DMS79 treated with DMSO at 0.1 percent for 48 hours (cell line): ENCODE measurements around the gene ACAD8.
A peak's percentile ranks its signal among the peaks of the same experiment; 100 is the strongest.
"Not testable (repeated sequence)": the region's sequence is repeated elsewhere in the genome, so short reads cannot be mapped to it uniquely, and the experiment has no call there.

Experiments
- DNase-seq: peaks from one replicate; lab custom pipeline; 2025; lab: John Stamatoyannopoulos, UW

ACAD8 gene

GRCh38 chr11:134267461-134267860 lies 14.1 kb downstream of the ACAD8 start:
- no peak for DNase-seq

DNA sequence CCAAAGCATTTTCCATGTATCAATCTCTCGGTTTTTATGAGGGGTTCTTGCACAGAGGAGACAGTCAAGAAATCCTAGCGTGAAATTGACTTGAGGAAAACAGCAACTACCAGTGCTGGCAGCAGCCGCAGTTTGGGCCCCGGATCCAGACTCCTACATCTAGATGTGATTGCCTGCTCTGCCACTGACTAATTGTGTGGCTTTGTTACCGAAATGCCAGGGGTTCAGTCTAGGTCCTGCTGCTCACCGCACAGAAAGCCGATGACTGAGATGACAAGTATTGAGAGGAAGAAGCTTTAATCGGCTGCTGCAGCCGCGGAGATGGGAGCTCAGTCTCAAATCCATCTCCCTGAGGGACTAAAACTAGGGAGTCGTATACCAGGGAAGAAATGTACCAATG lies 14.6 kb downstream of the ACAD8 start:
- no peak for DNase-seq

DNA sequence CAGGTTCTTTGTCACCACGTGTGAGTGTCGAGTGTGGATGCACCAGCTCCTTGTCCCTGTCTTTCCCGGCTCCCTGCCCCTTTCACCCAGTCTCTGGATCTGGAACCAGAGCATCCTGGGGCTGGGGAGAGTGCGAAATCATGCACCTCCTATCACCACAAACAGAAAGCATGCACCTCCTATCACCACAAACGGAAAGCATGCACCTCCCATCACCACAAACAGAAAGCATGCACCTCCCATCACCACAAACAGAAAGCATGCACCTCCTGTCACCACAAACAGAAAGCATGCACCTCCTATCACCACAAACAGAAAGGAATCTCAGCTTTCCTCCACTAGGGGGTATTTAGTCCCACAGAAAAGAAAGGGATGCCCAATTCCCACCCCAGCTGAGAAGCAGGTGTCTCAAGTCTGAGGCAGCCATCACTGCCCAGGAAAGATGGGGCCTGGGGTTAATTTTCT lies 16.9 kb downstream of the ACAD8 start:
- DNase-seq, result peak; percentile 13

GRCh38 chr11:134271978-134272377 lies 18.6 kb downstream of the ACAD8 start:
- DNase-seq, result no peak

DNA sequence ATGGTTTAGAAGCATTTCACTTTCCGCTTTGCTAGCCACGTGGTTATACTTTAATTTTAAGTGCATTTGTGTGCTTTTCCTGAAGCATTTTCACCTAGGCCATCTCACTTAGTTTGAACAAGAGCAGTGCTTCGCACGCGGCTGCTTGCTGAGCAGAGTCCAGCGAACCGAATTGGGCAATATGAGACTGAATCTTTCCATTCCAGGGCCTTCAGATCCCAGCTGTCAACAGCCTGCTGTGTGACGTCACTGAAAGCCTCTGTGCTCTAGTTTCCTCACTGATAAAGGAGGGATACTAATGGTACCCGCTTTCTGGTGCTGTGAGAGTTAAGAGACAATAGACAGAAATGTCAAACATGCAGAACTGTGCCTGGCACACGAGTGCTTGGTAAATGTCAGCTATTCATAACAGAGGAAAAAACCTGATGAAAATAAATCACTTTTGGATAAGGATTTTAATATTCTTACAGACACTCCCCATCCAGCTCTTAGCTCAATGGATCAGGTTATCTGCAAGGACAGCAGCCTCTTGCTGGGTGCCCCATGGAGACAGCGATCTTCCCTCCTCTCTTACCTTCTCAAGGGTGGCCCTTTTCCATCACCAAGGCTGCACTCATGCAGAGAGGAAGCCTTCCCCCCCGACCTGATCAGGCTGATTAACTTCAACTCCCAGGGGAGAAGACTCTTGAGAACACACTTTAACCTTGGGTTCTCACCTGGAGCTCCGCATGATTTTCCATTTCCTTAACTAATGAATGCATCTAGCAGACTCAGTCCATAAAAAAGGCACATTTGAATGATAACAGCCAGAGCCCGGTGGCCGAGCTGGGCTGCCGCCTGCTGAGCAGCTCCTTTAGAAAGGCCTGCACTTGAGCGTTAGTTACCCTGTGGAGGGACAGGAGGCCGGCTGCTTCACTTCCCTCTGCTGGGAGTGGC lies 19.3 kb downstream of the ACAD8 start:
- peak; percentile 81 for DNase-seq

- DNase-seq, result no peak
Measured at GRCh38 chr11:134273317-134273712, 19.9 kb downstream of the ACAD8 start.

GRCh38 chr11:134275188-134275533 lies 21.8 kb downstream of the ACAD8 start:
- DNase-seq, result no peak

DNA sequence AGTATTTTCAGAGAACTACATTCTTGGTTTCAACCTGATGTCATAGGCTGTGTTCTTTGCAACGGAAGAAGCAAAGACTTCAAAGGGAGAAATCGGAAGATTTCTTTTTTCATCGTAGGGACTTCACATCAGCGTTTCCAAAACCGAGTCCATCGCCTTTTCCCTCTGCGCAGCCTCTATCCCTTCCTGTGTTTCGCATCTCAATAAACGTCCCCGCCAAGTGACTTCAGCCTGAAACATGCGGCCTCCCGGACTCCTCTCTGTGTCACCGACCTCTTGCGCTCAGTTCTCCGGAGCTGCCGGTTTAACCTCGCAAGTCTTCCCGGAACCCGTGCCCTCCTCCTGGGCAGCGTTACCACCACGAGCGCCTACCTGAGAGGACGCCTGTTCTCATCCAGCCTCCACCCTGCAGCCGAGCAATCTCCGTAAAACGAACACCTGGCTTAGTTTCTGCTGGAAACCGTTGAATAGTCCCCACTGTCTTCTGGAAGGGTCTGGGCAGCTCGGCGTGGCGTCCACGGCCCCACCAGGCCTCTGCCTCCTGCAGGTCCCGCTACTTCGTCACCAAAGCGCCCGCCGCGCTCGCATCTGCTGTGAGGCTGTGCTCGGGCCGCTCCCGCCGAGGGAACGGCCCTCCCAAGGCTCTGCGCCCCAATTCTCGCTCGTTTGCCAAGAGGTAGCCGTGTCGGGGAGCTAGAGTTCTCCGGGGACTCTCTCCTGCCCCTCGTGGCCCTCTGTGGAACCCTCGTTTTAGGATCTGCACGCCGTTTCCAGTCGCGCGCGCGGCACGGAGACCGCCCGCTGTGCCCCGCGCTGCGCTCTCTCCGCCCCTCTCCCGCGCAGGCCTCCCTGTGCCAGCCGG lies 22.4 kb downstream of the ACAD8 start, which contains the start of gene GLB1L3:
Gene GLB1L3, plus strand, starts transcription at position 846 of the 862 bp plus-strand sequence. CDS start 362 bp downstream, outside the sequence.
- peak; percentile 69 for DNase-seq

DNA sequence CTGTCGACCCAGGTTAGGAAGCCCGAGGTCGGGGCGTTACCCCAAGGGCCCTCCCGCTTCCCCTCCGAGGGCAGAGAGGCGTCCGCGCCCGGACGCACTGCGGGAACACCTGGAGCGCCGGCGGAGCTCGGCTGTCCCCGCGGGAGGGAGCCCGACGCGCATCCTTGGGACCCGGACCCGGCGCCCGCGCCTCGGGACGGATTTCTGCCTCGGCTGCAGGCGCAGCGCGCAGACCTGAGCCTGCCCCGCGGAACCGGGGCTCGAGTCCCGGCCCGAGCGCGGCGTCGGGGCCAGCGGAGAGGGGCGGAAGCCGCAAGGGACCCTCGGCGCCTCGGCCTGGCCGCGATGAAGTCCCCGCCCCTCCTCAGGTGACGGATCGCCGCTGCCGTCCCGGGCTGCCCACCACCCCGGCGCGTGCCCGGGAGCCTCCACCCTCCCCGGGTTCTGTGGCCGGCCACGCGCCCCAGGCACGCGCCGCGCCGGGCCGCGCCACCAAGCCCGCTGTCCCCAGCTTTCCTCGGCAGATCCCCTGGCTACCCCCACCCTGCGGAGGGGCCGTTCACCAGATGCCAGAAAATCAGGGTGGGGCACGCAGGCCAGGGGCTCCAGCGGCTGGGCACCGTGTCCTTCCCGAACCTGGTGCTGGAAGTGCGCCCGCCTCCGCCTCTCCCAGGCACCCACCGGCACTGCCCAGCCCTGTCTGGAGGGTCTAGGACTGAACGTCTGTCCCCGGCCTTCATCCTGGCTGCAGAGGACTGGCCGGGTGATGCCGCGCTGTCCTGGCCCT lies 23.2 kb downstream of the ACAD8 start:
- DNase-seq, result peak; percentile 48

DNA sequence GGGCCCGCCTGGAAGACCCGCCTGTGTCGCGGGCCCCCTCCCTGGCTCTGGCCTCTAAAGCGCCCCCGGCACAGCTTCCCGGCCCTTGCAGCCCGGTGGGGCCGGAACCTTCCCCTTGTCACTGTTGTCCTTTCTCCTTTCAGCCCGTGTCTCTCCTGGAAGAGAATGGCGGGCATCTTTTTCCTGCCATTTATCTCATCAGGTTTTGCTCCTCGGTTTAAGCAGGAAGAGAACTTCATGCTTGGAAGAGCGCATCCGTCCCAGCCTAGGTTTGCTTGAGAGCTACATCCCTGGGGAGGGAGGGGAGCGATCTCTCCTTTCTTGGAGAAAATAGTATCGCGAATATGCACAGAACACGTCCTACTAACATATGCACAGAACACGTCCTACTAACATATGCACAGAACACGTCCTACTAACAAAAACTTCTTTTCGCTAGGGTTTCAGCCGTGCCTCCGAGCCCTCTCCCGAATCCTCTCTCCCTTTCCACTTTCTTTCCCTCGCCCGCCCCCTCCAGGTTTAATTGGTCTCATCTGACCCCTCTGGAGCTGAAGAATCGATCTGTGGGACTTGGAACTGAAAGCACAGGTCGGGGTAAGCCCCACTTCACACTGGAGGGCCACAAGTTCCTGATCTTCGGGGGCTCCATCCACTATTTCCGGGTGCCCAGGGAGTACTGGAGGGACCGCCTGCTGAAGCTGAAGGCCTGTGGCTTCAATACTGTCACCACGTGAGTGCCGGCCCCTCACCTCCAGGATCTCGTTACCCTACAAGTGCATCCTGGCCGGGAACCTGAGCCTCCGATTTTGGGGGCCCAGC lies 24.0 kb downstream of the ACAD8 start:
- peak; percentile 43 for DNase-seq

DNA sequence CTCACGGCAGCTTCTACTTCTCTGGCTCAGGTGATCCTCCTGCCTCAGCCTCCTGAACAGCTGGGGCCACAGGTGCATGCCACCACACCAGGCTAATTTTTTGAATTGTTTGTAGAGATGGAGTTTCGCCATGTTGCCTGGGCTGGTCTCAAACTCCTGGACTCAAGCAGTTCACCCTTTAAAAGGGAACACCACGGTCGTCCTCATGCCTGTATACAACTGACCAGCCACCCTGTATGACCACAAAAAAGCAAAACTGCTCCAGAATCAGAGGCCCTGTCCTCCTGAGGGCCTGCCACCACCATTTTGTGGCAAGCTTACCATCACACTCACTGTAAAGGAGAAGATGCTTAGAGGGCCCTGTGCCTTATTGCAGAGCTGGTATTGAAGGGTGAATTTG lies 25.0 kb downstream of the ACAD8 start:
- no peak for DNase-seq

DNA sequence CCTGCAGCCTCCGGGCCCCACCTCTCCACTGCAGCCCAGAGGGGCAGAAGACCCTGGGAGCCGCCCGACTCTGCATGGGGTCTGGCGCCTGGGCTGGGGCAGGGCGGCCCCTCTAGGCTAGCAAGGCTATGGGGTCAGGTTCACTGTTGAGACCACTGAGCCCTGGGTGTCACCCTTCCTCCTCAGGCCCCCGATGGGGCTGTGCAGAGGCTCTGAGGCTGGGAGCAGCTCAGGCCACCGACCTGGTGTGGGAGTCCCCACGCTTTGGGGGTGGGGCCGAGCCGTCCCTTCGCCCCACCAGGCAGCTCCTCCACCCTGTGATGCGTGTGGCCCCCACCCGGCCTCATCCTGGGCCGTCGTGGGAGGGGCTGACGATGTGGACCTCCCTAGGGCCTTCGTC lies 28.3 kb downstream of the ACAD8 start:
- not testable (repeated sequence) for DNase-seq

GRCh38 chr11:134282121-134283045 lies 29.0 kb downstream of the ACAD8 start:
- DNase-seq, result no peak

- no peak for DNase-seq
Measured at GRCh38 chr11:134283461-134284230, 30.3 kb downstream of the ACAD8 start.

GRCh38 chr11:134284349-134284748 lies 31.0 kb downstream of the ACAD8 start:
- DNase-seq, result not testable (repeated sequence)

DNA sequence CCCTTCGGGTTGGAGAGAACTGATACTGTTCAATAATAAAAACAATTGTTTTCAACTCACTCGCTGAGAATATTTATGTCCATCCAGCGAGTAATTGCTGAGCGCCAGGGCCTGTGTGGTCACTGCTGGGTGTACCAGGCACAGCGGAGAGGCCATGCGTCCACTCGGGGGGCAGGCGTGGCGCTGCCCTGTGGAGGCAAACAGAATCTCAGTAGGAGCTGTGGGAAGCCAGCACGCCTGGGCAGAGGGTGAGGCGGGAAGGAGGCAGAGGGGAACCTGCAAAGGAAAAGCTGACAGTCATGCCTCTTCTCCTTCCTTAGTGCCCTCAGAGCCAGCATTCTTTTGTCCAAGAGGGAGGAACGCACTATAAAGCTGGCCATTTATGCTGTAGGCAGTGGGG lies 34.2 kb downstream of the ACAD8 start:
- DNase-seq, result no peak

DNA sequence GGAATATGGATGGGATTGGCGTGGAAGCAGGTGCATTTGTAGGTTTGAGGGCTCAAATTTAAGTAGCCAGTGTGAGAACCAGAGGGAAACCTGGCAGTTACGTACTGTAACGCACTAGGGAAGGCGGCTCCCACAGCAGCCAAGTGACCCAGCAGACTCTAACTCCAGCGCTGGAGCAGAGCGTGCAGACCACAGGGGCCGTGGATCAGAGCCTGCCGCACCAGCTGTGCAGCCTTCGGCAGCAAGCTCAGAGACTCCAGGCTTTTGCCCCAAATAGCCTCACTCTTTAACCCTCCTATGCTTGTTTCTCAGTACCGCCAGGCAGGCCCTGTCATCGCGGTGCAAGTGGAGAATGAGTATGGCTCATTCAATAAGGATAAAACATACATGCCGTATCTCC lies 35.1 kb downstream of the ACAD8 start:
- DNase-seq, result no peak

DNA sequence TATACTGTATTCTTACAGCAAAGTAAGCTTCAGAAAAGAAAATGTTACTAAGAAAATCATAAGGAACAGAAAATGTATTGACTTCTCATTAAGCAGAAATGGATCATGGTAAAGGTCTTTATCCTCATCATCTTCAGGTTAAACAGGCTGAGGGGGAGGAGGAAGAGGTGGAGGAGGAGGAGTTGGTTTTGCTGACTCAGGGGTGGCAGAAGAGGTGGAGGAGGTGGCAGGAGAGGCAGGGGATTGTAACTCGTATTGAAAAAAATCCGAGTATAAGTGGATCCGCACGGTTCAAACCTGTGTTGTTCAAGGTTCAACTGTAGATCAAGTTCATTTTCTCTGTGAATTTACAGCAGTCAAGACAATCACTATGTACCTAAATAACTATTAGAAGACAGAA lies 35.8 kb downstream of the ACAD8 start:
- no peak for DNase-seq

GRCh38 chr11:134289789-134290188 lies 36.4 kb downstream of the ACAD8 start:
- DNase-seq, result no peak
